AG09319 (cell line): ENCODE data around the gene LRRC15.

ENCODE experiments used
- DNase-seq: peaks from one replicate; pipeline ENCODE4 v3.0.0-alpha.2; 2010; ENCODE audit warnings: low read depth; ENCODE audit errors: extremely low read depth
- TF ChIP-seq, protein P1 (sequence below): IDR thresholded peaks from 2 replicates; pipeline ENCODE4 v1.5.1; 2011; ENCODE audit warnings: low read depth, mild to moderate bottlenecking, inconsistent platforms, low read length, moderate library complexity

The LRRC15 gene

DNA sequence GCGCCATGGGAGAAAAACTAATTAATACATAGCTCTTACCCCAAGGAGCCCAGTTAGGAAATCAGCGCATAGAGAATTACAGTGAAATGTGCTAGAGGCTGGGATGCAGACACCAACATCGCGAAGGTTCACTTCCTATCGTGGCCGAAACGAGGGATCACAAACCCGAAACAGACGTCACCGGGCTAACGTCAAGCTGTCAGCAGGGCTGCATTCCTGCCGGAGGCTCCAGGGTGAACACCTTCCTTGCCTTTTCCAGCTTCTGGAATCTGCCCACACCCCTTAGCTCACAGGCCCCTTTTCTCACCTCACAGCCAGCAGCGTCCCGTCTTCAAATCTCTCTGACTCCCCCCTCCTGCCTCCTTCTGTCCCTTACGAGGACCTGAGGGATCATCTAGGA is 16.5 kb upstream of the LRRC15 start:
- TF ChIP-seq, protein P1, sequence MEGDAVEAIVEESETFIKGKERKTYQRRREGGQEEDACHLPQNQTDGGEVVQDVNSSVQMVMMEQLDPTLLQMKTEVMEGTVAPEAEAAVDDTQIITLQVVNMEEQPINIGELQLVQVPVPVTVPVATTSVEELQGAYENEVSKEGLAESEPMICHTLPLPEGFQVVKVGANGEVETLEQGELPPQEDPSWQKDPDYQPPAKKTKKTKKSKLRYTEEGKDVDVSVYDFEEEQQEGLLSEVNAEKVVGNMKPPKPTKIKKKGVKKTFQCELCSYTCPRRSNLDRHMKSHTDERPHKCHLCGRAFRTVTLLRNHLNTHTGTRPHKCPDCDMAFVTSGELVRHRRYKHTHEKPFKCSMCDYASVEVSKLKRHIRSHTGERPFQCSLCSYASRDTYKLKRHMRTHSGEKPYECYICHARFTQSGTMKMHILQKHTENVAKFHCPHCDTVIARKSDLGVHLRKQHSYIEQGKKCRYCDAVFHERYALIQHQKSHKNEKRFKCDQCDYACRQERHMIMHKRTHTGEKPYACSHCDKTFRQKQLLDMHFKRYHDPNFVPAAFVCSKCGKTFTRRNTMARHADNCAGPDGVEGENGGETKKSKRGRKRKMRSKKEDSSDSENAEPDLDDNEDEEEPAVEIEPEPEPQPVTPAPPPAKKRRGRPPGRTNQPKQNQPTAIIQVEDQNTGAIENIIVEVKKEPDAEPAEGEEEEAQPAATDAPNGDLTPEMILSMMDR, result no peak
- DNase-seq, result no peak

DNA sequence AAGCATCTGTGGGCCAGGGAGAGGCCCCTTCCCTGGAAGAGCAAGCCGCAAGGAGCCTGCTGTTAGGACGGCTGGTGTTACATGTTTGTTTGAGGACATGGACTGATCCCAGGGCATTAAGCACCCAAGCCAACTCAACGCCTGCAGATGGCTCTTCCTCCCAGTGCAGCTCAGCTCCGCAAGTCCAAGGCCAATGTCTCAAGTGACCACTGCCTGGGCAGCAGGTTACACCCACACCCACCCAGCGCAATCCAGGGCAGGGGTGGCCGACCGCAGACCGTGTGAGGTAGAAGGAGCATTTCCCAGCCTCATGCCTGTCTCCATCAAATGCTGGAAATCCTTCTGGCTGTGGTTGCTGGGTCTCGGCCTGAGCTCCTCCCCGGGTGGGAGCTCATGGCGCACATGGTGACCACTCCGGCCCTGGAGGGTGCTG is 15.0 kb upstream of the LRRC15 start:
- TF ChIP-seq, protein P1, result no peak
- DNase-seq, result no peak

DNA sequence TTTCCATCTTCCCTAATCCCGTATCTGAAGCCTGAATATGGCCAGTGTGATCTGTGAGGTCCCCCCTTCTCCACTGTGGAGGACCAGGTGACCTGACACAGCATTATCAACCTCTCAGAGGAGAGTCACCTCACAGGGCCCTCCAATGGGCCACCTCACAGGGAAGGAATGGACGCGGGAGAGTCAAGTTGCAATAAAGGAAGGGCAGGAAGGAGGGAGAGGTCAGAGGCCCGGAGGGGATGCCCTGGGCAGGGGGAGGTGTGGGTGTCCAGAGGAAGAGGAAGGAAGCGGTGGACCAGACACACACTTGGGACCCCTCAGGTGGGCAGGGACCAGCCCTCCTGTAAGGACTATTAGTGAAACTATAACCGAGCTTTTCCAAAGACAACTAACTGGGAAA is 14.6 kb upstream of the LRRC15 start:
- no peak for DNase-seq

DNA sequence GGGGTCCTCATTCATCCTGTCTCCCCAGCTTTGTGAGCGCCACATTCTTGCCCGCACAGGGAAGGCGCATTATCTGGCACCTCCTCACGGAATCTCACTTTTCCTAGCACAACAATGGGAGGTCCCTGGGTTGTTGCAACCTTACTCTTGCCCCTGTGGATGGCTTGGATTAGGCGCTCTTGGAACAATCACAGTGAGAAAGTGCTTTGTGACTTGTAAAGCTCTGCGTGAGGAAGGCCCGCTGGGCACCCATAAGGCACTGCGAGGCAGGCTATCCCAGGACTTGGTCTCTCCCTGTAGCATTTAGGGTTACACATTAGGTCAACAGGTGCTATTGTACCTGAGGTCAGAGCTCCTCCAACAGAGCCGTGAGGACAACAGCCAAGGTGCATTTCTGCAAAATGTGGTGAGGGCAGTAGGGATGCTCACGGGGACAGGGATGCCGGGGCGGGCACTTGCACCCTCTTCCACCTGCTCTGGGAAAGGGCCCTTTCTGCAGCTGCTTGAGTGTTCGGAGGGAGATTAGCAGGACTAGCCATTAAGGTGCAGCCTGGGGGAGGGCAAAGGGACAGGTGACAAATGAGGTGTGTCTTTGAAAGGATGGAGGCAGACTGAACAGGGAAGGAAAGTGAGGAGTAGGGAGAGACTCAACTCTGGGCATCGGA is 13.9 kb upstream of the LRRC15 start:
- no peak for DNase-seq
- TF ChIP-seq, protein P1, result no peak

More for the DNA sequence above, 14.6 kb upstream of the LRRC15 start:
- TF ChIP-seq, protein P1, result no peak

DNA sequence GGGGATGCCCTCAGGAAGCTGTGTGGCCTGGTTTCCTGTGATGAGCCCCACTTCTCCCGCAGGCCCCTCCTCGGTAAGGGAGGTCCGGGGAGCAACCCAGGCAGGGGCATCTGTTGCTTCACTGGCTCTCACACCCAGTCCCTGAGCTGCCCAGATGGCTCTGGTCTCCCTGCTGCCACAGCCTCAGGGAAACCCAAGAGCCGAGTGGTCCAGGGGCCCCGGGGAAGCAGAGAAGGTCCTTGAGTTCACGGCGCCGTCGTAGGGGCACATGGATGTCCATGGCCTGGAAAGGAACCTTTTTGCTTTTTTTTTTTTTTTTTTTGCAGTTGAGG is 13.3 kb upstream of the LRRC15 start:
- no peak for DNase-seq
- TF ChIP-seq, protein P1, result no peak

DNA sequence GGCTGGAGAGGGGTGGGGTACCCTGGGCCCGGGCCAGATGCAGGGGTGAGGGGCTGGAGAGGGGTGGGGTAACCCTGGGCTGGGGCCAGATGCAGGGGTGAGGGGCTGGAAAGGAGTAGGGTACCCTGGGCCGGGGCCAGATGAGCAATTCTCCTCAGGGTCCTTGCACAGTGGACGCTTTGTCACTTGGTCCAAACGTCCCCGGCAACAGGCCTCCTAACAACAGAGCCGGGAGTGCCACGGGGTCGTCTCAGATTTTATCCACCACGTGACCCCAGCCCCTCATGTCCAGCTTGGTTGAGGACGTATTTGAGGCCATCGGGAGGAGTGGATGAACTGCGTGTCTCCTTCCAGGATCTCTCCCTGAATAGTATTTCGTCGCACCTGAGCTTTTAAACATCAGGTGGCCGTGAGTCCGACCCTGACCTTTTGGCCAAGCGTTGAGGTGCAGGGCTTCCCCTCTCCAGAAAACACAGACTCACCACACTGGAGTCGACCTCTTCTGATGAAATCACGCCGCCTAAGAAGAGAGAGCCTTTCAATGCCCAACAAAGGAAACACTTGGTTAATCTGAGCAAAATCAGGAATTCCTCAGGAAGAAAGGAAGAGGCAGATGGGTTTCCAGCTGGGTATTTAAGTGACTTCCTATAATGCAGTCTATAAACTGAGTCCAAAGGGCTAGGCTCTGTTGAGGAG is 12.8 kb upstream of the LRRC15 start:
- TF ChIP-seq, protein P1, result no peak

DNA sequence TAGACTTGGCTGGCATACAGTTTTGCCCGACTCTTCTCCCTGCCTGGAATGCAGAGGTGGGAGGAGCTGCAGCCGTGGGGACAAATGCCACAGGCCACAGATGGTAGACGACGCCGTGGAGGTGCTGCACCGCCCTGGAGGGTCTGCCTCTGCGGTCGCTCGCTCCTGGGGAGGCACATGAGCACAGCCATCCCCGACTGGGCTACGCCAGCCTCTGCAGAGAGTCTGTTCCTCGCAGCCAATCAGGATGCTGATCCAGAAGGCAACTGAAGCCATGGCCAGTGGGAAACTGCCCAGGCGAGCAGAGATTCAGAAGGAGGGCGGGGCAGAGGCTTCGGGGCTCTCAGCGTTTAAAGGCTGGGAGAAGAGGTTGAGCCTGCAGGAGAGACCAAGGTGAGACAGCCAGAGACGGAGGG is 11.9 kb upstream of the LRRC15 start:
- no peak for DNase-seq
- TF ChIP-seq, protein P1, result no peak

More for the DNA sequence above, 12.8 kb upstream of the LRRC15 start:
- DNase-seq, result no peak
